IPS-18c (cell line): ENCODE results near the gene SLX9.

Source experiments
- H3K4me3 ChIP-seq: 2 replicates; pipeline ENCODE4 v1.7.0; 2013; ENCODE audit warnings: low read depth, mild to moderate bottlenecking, low read length, moderate library complexity; ENCODE audit not compliant: insufficient read depth
- H3K9me3 ChIP-seq: one replicate; pipeline ENCODE4 v1.6.1; 2013; ENCODE audit warnings: mild to moderate bottlenecking, low read length, moderate library complexity; ENCODE audit not compliant: control insufficient read depth, insufficient read depth

The SLX9 gene

DNA sequence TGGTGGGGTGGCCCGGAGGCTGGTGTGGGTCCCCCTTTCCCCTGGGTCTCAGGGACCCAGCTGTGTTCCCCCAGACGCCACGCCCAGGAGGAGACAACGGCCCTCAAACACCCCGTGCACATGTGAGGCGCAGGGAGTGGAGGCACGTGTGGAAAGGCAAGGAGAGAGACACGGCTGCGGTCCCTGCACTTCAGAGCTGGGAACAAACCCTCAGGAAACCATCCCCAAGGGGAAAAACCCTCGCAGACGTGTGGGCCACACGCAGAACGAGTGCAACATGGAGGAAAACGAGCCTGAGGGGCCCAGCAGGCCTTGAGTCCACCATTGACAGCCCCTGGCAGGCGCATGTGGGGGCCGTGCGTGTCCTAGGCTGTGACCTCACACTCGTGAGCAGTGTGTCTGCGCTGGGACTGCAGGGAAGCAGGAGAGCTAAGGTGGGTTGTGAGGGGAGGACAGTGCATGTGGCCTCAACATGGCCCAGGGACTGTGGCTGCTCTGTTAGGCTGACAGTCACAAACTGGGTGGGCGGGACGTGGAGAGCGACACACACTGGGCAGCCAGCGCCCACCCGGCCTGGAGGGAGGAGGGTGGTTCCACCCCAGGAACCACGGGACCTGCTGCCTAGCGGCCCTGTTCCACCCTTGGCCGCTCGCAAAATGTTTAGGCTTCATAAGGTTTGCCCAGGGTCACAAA is 39.1 kb upstream of the SLX9 start:
- no peaks in the 10 kb centered on the region for H3K9me3 ChIP-seq
- no peak overlapping the region for H3K4me3 ChIP-seq

DNA sequence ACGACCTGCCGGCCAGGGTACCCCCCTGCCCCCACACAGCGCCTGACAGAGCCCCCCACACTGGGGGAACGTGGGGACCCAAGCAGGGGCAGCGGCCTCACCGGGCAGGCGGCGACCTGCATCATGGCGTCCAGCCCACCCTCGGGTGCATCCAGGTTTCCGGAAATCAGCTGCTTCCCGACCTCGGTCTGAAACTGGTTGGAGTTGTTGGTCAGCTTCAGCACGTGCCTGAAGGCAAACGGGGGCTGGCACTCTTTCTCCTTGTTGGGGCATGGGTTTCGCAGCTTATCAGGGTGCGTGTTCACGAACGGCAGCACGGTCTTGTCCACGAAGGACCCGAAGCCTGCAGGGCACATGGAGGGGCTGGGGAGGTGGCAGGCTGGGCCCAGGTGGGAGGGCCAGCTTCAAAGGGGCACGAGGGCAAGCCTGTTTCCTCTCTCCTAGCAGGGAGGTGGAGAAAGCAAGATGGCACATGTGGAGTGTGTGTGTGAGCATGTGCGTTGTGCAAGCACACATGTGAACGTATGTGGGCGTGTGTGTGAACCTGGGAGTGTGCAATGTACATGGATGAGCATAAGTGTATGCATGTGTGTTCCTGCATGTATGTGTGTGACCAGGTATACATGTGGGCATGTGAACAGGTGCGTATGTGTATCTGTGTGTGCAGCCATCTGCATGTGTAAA is 38.3 kb upstream of the SLX9 start:
- Histone ChIP-seq H3K4me3 (no peak overlapping the region), H3K9me3 (no peaks in the 10 kb centered on the region)

DNA sequence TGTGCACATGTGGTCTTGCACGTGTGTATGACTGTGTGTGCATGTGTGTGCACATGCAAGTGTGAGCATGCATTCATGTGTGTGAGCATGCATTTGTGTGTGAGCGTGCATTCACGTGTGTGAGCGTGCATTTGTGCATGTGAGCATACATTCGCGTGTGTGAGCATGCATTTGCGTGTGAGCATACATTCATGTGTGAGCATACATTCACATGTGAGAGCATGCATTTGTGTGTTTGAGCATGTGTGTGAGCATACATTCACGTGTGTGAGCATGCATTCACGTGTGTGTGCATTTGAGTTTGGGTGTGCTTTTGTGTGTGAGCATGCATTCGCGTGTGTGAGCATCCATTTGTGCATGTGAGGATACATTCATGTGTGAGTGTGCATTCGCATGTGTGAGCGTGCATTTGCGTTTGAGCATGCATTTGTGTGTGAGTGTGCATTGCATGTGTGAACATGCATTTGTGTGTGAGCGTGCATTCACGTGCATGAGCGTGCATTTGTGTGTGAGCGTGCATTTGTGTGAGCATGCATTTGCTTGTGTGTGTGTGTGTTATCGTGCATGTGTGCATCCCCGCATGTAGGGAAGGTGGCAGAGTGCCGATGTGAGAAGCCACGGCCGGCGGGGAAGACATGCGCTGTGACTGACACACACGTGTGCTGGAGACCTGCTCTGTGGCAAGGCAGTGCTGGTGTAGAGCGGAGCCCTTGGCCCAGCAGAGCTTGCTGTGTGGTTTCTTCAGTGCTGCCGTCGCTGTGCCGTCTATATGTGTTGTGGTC is 37.4 kb upstream of the SLX9 start:
- no peak overlapping the region for H3K4me3 ChIP-seq

DNA sequence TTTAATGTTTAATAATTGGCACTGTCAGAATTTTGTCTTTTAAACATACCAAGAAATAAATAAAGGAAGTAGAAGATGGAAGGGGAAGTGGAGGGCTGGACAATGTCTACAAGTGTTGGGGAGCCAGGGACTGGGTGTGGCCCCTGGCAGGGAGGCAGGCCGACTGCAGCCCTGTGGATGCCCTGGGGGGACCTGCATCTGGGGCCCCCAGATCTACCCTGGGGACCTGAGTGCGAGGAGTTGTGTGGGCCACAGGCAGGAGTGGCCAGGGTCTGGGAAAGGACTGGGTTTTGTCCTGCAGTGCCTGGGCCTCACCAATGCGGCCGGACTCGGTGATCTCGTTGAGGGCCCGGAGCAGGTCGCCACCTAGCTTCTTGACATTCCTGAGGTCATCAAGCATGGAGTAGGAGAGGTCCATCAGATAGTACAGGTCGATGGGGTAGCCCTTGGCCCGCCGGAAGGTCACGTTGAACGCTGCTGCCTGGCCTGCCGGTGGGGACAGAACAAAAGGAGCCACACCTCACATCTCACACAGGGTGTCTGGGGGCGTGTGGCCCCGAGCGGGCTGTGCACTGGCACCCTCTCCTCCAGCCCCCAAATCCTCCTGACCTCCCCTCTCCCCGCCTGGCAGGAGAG is 36.7 kb upstream of the SLX9 start:
- H3K4me3 ChIP-seq, result no peak overlapping the region
- H3K9me3 ChIP-seq, result no peaks in the 10 kb centered on the region

More for the DNA sequence above, 37.4 kb upstream of the SLX9 start:
- no peaks in the 10 kb centered on the region for H3K9me3 ChIP-seq

DNA sequence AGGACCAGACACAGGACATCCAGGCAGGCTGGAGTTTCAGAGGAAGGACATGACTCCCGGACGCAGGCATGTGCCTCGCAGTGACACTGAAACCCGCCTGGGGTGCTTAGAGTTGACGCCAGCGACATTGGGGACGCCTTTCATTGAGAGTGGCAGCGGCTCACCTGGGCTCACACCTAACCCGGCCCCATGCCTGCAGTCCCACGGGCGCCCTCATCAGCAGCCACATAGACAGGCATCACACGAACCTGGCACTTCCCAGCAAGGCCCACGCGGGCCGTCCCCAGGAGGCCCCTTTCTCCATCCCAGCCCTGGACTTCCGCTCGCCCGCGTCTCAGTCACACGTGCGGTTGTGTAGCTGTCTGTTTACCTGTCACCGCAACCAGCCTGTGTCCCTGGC is 36.1 kb upstream of the SLX9 start:
- H3K4me3 ChIP-seq, result no peak overlapping the region
- no peaks in the 10 kb centered on the region for H3K9me3 ChIP-seq

DNA sequence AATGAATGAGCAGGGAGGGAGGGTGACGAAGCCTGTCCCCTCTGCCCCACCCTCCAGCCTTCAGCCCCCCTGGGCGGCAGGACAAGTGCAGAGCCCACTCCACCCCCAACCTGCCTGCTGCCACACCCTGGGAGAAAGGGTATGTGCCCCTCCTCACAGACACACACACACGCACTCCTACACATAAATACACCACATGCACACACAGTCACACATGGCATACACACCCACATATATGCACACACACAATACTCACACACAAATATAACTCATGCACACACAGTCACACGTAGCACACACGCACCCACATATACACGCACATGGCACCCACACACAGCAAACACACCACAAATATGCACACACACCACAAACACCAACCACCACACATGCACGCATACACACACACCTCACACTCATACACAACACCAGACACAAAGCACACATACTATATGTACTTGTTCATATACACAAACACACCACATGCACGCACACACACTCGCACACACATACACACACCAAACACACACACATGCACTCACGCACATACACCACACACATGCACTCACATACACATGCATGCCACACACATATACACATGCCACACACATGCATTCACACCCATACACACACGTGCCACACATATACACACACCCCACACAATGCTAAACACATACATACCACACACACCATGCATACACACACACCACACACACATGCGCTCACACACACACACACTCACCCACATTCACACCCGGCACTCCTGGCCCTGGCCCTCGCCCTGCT is 35.5 kb upstream of the SLX9 start:
- no peaks in the 10 kb centered on the region for H3K9me3 ChIP-seq
- no peak overlapping the region for H3K4me3 ChIP-seq

DNA sequence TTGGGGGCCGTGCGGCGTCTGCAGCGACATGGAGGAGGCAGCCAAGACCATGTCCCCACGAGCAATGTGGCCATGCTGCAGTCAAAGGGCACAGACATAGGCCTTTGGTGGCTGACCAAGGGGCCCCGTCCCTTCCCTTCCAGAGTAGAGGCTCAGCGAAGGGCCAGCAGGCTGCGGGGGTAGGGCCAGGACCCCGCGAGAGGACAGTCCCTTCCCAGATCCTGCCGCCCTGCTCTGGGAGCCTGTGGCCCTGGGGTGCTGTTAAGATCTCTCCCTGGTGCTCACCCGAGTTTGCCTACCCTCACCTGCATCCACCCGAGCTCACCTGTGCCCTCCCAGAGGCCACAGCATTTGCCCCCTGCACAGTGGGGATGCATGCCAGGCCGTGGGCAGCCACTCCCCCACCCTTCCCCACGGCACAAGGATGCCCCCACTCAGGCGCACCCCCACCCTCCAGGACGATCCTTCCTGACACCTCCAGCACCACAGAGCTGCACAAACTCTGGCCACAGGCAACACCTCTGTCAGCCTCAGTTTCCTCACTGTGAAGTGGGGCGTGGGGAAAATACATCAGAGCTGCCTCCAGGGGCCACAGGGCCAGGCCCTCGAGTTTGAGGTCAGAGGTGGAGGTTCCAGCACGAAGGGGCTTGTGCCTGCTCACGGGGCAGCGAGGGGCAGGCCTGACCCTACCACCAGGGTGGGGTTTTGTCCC is 34.7 kb upstream of the SLX9 start:
- Histone ChIP-seq H3K4me3 (no peak overlapping the region), H3K9me3 (no peaks in the 10 kb centered on the region)

DNA sequence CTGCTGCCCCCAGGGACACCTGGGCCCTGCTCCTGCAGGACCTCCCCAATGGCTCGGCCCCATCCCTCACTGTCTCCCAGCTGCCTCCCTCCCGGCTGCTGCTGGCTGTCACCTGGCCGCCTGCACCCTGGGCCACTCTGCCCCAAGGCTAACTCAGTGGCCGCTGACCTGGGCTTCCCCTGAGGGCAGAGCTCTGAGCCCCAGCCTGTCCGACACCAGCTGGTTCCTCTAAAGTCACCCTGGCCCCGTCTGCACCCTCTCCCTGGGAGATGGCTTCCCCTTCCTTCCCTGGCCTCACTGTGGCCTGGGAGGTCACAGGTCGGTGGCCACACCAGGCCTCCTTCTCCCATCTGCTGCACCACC is 34.1 kb upstream of the SLX9 start:
- Histone ChIP-seq H3K9me3 (no peaks in the 10 kb centered on the region), H3K4me3 (no peak overlapping the region)

DNA sequence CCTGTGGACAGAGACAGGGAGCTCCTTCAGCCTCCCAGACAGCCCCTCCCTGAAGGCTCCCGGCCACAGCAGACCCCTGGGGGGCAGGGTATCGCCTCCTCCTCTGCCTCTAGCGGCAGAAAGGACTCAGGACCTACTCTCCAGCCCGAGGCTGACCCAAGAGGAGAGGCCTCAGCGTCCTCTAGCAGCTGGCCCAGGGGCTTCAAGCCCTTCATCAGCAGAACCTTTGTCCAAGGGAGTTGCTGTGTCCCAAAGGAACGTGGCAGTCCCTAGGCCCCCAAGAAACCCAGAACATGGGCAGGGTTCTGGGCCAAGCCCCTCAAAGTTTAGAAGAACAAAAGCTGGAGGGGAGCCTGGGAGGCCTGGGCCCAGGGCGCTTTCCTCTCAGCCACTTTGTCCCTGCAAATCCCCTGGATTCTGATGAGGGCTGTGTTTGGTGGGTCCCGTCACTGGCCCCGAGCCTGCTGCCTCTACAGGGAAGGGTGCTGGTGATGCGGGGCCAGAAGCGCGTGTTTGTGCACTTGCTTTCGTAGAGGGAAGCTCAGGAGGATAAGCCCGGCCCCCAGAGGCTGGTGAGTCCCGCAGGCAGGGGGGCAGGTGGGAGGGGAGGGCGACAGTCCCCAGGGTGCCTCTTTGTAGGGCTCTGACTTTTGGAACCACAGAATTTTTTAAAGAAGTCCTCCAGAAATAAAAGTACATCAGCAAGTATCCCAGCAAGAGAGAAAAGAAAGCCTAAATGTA is 32.4 kb upstream of the SLX9 start:
- Histone ChIP-seq H3K9me3 (no peaks in the 10 kb centered on the region), H3K4me3 (no peak overlapping the region)

DNA sequence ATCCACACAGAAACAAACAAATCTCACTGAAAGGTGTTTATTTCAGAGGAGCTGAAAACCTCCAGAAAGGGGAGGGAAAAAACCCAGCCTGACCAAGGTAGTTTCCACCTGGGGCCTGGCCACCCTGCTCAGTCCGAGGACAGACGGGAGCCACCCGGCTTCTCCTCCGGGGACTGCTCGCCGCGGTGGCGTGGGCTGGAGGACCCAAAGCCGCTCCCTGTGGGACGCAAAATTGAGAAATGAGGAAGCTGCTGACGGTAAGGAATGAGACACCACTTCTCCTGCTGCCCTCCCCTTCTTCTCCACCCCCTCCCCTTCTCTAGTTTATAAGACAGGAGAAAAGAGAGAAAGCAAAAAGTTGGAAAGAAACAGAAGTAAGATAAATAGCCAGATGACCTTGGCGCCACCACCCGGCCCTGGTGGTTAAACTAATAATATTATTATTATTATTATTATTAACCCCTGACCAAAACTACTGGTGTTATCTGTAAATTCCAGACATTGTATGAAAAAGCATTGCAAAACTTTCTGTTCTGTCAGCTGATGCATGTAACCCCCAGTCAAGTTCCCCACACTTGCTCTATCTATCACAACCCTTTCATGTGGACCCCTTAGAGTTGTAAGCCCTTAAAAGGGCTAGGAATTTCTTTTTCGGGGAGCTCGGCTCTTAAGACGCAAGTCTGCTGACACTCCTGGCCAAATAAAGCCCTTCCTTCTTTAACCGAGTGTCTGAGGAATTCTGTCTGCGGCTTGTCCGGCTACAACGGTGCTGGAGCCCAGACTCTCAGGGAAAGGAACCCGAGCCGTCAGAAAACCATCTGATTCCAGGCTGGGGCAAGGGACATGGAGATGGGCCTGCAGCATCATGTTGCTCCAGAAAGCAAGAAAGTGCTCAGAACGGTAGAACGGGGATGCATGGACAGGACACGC is 31.6 kb upstream of the SLX9 start:
- Histone ChIP-seq H3K9me3 (no peaks in the 10 kb centered on the region), H3K4me3 (no peak overlapping the region)

DNA sequence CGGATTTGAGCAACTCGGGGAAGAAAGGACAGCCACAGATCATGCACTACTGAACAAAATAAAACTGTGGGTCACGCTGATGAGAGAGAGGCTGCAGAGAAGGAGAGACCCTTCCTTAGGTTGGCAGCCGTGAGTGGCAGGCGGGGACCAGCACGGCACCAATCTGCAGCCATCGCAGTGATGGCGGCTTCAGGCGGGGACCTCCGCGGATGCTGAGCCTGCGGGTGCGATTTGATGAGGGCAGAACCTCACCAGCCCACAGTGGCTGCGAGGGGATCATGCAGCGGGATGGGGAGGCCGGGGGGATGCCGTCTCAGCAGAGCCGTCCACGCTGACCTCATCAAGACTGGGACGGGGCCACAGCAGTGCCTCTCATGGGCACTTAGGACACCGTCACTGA is 30.9 kb upstream of the SLX9 start:
- no peak overlapping the region for H3K4me3 ChIP-seq
- no peaks in the 10 kb centered on the region for H3K9me3 ChIP-seq

DNA sequence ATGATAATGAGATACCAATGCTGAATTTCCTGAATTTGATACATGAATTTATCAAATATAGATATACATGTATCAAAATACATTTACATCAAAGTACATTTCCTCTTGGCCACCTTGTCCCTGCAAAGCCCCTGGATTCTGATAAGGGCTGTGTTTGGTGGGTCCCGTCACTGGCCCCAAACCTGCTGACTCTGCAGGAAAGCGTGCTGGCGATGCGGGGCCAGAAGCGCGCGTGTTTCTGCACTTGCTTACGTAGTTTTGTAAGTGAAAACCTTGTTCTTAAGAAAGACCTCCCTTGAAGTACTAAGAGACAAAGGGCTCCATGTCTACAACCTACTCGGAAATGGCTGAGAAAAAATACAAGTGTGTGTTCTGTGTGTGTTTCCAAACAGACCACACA is 30.1 kb upstream of the SLX9 start:
- H3K9me3 ChIP-seq, result no peaks in the 10 kb centered on the region
- H3K4me3 ChIP-seq, result no peak overlapping the region

DNA sequence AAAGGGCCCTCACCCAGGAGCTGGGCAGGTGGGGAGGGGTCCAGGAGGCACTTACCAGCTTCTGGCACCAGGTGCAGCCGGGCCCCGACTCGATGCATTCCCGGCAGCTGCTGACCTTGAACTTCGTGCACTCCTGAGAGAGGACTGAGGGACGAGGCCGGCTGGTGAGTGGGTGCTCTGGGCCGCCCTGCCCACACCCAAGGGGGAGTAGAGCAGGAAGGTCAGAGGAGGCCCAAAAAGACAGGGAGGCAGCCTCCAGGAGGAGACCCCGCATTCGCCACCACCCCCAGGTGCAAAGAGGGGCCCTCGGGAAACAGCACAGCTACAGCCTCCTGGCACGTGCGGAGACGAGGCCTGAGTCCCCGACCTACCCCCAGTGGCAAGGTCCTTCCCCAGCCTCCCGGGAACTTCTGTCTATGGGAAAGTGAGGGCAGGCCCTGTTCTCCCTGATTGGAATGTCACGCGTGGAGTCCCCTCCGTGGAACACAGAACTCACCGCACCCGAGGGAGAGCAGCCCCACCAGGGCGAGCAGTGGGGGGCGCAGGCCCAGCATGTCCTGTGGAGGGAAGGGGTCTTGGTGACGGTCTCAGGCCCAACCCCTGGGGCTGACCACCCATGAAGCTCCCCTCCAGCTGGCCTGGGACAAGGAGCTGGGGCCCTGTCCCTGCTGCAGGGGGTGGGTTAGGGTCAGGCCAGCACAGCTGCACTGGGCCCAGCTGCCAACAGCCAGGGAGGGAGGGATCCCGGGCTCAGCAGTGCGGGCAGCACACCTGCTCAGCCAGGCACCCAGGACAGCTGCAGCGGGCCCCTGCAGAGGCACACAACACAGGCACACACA is 29.4 kb upstream of the SLX9 start:
- no peaks in the 10 kb centered on the region for H3K9me3 ChIP-seq
- H3K4me3 ChIP-seq, result no peak overlapping the region

DNA sequence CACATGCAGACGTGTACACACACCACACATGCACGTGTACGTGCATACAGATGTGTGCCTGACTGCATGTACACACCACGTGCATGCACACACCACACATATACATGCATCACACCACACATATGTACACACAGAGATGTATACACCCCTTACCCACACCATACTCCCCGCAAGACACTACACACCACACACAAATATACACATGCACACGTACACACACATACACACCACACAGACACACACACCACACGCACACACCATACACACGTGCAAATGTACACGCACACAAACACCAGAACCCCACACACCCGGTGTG is 28.8 kb upstream of the SLX9 start:
- no peaks in the 10 kb centered on the region for H3K9me3 ChIP-seq
- H3K4me3 ChIP-seq, result no peak overlapping the region
